HG03064 (cell line): ENCODE data around the gene SNX6.
"Not testable (repeated sequence)": the region's sequence is repeated elsewhere in the genome, so short reads cannot be mapped to it uniquely, and the experiment has no call there.

Source experiments
- ATAC-seq: cut with Tn5 transposase; IDR thresholded peaks from one replicate; pipeline ENCODE4 v1.9.1; 2021; ENCODE audit warnings: low read depth; ENCODE audit not compliant: unreplicated experiment

The SNX6 gene

DNA sequence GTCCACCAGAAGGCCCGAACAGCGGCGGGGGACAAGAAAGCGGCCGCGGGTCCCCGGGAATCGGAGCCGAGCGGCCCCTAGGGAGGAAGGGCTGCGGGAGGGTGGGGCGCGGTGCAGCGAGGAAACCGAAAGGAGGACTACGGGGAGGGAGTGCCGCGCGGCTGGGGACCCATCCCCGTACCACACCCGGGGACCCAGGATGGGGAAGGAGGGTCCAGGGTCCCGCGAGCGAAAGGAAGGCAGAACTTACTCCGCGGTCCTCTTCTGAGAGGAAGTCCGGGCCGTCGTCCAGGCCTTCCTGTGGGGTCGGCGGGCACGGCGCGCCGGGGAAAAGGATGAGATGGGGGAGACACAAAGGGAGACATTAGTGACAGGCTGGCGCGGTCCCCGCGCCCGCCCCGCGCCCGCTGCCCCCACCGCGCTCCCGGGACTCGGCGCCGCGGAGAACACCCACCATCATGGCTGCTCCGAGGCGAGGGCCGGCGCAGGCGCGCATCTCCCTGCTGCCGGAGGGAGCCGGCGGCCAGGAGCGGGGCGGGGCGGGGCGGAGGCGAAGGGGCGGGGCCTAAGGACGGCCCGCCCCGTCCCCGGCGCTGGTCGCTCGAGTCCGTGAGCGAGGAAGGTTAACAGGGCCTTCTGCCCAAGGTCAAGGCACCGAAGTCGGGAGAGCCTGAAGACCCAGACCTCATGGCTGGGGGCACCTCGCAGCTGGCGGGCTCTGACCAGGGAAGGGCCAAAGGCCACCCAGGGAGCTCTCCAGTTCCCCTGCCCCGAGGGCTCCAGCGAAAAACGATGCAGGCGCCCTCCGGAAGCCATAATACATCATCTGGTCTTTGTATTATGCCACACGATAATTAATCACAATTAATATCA, at the start of gene SNX6:
Gene SNX6 (minus strand): TSS at position 492 of the 873 bp plus-strand sequence. CDS start 32 bp downstream, at position 460.
- ATAC-seq: peak; percentile 93

DNA sequence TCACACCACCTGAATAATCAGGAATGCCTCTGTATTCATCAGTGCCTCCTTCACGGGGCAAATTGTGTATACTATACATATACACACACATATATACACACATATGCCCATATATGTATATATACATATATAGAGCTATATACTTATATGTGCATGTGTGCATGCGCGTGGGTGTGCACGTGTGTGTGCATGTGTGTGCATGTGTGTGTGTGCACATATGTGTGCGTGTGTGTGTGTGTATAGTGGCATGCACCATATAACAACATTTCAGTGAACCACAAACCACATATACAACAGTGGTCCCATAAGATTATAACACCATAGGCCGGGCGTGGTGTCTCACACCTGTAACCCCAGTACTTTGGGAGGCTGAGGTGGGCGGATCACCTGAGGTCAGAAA, 48.8 kb upstream of the SNX6 start:
- no peak for ATAC-seq

DNA sequence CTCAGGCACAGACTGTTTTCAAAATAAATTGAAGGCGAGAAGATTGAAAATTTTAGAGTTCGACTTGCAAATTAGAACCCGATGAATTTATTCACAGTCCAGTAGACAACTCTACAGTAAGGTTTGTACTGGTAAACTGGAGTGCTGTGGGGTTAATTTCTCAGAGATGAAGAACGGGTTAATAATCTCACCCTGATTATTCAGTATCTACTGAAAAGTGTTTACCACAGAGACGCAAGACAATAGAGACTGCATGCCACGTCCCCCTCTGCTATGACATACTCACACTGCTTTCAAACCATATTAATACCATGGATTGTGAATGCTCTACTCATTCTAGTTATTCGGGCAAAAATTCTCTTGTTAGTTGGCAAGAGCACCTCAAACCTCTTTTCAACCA, 48.4 kb upstream of the SNX6 start:
- no peak for ATAC-seq

DNA sequence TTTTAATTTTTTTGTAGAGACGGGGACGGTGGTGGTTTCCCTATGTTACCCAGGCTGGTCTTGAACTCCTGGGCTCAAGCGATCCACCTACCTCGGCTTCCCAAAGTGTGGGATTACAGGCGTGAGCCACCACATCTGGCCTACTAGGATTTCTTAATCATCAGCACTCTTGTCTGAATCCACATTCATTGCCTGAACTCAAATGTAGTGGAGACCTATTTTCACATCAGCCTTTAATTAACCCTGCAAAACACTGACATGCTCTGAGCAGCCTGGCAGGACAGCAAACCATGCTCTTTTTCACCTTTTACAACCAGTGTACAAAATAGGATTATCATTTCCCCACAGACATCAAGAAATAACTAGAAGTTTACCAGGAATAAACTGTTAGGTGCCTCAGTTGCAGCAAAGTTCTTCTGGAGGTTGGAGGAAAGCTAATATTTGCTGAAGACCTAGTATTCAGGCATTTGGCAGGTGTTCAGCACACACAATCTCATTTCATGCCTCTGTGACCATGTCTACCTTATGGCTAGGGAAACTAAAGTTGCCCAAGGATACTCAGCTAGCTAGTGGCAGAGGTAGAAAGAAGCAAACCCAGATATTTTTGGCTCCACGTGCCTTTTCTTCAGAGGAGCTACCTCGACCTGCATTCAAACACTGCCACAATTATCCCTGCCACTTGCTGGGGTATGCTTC, 46.7 kb upstream of the SNX6 start:
- no peak for ATAC-seq

DNA sequence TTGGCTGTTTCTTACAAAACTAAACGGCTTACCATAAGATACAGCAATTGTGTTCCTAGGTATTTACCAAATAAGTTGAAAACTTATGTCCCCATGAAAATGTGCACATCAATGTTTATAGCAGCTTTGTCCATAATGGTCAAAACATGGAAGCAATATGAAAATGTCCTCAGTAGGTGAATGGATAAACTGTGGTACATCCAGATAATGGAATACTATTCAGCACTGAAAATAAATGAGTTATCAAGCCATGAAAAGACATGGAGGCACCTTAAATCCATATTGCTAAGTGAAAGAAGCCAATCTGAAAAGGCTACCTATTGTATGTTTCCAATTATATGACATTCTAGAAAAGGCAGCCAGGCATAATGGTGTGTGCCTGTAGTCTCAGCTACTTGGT, 43.8 kb upstream of the SNX6 start:
- no peak for ATAC-seq

DNA sequence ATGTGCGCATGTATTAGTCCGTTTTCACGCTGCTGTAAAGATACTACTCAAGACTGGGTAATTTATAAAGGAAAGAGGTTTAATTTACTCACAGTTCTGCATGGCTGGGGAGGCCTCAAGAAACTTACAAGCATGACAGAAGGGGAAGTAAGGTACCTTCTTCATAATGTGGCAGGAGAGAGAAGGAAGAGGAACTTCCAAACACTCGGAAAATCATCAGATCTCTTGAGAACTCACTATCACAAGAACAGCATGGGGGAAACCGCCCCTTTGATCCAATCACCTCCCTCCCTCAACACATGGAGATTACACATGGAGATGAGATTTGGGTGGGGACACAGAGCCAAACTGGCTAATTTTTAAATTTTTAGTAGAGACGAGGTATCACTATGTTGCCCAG, 41.8 kb upstream of the SNX6 start:
- no peak for ATAC-seq

DNA sequence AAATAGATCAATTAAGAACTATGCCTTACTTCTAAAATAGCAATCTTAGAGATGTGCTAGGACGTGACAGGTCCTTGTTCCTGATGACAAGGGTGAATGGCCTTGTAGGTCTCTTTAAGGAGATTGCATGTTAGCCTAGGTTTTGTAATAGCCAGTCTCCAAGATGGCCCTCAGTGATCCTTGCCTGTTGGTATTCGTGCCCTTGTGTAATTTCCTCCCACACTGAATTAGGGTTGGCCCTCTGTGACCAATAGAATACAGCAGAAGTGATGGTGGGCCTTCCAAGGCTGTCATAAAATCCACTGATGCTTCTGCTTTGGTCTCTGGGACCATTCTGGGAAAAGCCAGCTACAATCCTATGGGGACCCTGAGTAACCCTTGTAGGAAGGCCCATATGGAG, 38.2 kb upstream of the SNX6 start:
- no peak for ATAC-seq

DNA sequence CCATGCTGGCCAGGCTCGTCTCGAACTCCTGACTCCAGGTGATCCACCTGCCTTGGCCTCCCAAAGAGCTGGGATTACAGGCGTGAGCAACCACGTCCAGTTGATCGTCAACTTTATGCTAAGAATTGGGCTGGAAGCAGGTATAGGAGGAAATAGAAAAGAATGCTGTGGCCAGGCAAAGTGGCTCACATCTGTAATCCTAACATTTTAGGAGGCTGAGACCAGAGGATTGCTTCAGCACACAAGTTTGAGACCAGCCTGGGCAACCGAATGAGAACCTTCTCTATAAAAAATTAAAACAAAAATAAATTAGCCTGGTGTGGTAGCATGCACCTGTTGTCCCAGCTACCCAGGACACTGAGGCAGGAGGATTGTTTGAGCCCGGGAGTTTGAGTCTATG, 37.1 kb upstream of the SNX6 start:
- ATAC-seq: no peak

DNA sequence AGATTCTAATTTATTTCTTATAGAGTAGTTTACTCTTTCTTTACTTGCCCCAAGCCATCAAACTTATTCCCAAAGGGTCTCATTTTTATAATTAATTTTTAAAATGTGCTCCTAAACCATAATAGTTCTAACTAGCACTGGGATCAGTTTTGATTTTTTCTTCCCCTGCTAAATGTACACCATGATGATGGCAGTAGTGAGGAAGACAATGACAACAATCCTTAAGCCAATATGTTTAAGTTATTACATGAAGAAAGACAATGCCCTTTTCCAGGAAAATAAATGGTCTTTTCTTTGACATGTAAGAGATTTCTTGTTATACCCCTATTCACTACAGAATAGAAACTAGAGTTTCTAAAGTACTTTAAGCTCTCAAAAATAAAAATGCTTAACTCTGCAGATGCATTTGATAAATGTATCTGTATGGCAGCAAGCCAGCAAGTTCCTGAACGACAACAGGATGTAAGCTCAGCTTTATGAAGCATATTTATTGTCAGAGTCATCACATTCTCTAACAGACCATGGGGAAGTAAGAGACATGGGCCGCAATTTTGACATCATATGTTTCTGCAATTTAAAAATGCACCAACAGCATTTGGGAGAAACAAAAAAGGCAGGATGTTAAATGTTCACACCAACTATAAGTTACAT, 36.0 kb upstream of the SNX6 start:
- ATAC-seq: no peak

DNA sequence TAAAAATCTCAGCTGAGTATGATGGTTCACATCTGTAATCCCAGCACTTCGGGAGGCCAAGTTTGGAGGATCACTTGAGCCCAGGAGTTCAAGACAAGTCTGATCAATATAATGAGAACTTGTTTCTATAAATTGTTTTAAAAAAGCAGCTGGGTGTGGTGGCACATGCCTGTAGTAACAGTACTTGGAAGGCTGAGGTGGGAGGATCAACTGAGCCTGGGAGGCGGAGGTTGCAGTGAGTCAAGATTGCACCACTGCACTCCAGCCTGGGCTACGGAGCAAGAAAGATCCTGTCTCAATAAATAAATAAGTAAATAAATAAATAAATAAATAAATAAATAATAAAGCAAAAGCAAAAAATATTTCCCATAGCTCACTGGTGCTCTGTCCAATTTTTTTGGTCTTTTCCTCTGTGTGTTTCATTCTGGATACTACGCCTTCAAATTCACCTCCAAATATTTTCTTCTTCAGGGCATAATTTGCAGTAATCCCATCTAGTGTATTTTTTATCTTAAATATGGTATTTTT, 32.7 kb upstream of the SNX6 start:
- ATAC-seq: no peak

DNA sequence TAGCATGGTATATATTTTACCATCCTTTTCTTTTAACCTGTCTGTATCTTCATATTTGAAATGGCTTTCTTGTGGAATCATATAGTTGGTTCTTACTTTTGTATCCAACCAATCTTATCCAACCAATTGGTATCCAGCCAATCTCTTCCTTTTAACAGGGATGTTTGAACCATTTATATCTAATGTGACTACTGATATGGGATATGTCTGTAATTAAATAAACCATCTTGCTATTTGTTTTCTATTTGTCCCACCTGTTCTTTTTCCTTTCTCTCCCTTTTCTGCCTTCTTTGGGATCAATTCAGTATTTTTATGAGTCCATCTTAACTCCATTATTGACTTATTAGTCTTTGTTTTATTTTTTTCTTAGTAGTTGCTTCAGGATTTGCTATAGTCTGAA, 30.8 kb upstream of the SNX6 start:
- no peak for ATAC-seq

DNA sequence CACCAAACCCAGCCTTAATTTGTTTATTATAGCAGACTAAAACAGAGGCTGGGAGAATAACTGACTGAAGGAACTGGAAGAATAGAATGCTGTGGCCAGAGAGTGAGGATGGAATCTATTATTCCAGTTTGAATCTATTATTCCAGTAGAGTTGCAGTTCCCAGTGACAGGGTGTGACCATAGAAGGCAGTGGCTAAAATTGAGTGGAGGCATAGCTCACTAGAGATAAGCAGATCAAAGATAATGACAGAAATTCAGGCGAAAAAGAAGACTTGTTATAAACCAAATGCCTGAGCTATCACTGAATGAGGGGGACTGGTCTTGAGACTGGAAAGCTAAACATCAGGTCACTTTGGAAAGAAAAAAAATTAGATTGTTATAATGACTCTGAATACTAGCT, 26.0 kb upstream of the SNX6 start:
- no peak for ATAC-seq

DNA sequence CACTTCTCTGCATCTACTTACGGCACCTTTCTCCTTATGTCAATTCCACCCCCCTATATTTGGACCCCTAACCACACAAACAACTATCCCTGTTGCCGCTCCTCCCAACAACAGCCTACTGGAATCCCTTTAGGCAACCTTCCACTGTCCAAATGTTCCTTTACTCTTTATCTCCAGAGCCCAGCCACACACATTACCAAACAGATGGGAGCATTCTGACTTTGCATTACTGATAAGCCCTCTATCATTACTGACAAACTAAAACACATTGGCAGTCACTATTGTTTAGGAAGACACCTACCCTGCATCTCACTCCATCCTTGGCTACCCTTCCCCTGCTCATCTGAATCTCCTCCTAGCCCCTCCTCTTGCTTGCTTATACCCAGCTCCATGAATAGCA, 23.1 kb upstream of the SNX6 start:
- ATAC-seq: not testable (repeated sequence)

DNA sequence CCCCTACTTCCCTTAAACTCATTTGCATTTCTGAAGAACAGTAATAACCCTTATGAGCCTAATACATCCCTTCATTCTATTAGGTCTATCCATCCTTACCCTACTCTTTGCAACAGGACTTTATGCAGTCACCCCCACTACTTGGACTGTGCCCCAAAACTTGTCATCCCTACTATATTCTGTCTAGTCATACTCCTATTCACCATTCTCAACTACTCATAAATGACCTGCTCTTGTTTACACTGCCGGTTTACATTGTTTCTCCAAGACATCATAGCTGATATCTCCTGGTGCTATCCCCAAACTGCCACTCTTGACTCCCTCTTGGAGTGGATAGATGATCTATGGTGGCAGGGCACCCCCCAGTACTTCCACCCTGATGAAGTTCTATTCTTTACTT, 22.4 kb upstream of the SNX6 start:
- ATAC-seq: not testable (repeated sequence)

DNA sequence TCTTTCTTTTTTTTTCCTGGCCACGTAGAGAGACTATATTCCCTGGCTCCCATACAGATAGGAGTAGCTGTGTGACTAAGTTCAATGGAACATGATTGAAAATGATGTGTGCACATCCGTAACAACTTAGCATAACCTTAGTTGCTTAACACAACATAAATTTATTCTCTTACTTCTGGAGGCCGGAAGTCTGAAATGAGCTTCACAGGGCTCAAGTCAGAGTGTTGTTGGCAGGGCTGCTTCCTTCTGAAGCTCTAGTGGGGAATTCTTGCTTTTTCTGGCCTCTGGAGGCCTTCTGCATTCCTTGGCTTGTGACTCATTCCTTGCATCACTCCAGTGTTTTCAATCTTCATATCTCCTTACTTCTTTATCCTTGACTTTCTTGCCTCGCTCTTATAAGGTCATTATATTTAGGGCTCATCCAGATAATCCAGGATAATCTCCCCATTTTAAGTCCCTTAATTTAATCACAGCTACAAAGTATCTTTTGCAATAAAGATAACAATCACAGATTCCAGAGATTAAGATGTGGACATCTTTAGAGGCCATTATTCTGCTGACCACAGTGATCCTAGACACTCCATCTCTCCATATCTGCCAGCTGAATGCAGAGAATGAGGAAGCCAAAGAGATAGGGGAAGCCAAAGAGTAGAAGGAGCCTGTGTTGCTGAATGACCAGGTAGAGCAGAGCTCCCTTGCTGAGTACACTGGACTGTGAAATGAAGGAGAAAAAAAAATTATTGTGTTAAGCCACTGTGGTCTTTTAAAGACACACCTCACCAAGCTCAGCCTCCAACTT, 21.0 kb upstream of the SNX6 start:
- ATAC-seq: no peak

DNA sequence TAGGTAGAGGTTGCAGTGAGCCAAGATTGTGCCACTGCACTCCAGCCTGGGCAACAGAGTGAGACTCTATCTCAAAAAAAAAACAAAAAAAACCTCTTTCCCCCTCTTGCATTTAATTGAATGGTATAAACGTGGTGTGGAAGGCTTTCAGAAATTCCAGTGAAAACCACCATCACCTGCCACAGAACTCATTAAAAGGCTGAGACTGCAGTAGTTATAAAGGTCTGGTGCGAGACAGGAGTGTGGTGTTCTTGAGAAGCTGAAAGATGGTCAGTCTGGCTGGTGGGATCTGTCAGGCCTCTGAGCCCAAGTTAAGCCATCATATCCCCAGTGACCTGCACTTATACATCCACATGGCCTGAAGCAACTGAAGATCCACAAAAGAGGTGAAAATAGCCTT, 20.1 kb upstream of the SNX6 start:
- not testable (repeated sequence) for ATAC-seq

DNA sequence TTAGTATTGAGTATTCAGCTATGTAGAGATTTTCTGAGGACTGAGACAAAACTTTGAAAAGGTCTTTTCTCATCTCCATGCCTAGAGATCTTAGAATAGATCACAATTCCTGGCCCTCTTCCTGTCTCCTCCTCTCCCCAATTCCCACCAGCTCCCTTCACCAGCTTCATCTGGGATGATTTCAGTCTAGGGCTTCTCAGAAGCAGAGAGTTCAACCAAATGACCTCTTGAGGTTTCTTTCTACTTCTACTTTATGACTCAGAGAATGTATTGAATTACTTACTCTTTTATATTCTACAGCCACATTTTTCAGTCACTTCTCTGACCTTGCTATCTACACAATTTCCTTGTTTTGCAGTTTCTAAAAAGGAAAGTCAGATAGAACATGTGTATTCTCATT, 19.4 kb upstream of the SNX6 start:
- no peak for ATAC-seq

DNA sequence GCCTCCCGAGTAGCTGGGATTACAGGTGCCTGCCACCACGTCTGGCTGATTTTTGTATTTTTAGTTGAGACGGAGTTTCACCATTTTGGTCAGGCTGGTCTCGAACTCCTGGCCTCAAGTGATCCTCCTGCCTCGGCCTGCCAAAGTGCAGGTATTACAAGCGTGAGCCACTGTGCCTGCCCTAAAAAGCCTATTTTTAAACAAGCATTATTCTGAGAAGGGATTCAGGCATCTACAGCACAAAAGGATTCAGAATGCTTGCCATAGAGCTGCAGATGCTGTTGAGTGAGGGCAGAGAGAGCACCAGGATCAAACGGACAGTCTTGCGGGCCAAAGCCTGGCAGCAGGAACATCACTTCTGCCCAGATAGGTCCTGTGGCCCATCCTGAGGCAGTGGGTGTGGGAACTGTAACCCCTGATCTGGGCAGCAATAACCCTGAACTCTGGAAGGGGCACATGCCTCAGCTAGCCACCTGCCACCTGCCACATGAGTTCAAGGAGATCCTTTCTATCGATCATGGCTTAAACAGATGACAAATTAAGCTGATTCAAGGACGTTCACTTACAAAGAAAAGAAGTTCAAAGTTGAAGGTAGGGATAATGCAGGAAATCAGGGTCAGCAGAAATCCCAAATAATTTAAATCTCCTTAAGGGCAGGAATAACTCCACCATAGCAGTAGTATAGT, 16.8 kb upstream of the SNX6 start:
- no peak for ATAC-seq

DNA sequence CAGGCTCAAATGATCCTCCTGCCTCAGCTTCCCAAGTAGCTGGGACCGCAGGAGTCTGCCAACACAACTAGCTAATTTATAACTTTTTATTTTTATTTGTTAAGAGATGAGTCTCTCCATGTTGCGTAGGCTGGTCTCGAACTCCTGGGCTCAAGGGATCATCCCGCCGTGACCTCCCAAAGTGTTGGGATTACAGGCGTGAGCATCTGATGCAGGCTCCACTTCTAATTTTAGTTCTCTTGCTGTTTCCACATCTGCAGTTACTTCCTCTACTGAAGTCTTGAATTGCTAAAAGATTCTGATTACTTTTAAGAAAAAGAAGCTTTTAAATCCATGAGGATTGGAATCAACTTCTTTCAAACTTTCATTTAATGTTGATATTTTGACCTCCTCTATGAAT, 13.4 kb upstream of the SNX6 start:
- no peak for ATAC-seq

DNA sequence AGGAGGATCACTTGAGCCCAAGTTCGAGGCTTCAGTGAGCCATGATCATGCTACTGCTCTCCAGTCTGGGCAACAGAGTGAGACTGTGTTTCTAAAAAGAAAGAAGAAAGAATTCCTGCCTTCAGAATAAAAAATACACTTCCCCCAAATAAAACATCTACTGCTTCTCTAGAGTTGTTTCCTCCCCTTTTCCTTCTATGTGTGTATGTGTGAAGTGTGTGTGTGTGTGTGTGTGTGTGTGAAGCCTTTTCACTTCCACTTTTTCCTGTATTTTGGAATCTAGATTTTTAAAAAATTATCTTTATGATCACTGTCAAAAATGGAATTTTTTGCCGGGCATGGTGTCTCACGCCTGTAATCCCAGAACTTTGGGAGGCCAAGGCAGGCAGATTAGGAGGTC, 12.6 kb upstream of the SNX6 start:
- no peak for ATAC-seq
